Mesothelial cell of epicardium (in vitro differentiated cells): ENCODE results near the gene KHDRBS2. TPM values are rescaled to one million over a fixed set of nuclear protein-coding genes. Genes with fewer than 3 reads are reported as not detected.

Experiments used
- DNase-seq, 2 experiments: peaks; one replicate each; pipeline ENCODE4 v3.0.0; 2021; ENCODE audit warnings: low spot score in 2 of 2; ENCODE audit not compliant: unreplicated experiment in 2 of 2
- H3K27ac Mint-ChIP-seq: 2 replicates; pipeline ENCODE4 v1.8.0; 2021; ENCODE audit warnings: mixed read lengths
- H3K27me3 Mint-ChIP-seq: 2 replicates; pipeline ENCODE4 v1.8.0; 2021; ENCODE audit warnings: low read depth, mixed read lengths
- H3K36me3 Mint-ChIP-seq: 2 replicates; pipeline ENCODE4 v1.8.0; 2021; ENCODE audit warnings: mixed read lengths
- H3K4me1 Mint-ChIP-seq: 2 replicates; pipeline ENCODE4 v1.8.0; 2021; ENCODE audit warnings: mixed read lengths
- H3K4me3 Mint-ChIP-seq: 2 replicates; pipeline ENCODE4 v1.8.0; 2021; ENCODE audit warnings: mild to moderate bottlenecking, moderate library complexity, mixed read lengths
- H3K9me3 Mint-ChIP-seq: 2 replicates; pipeline ENCODE4 v1.8.0; 2021; ENCODE audit warnings: mixed read lengths
- CTCF ChIP-seq: fragments of 200-600 bp; sonication (generic); IDR thresholded peaks from one replicate; pipeline ENCODE4 v1.5.0; 2021; ENCODE audit warnings: antibody characterized with exemption; ENCODE audit not compliant: unreplicated experiment
- total RNA-seq: library from RNA; stranded (reverse); gene quantifications from 3 replicates; pipeline ENCODE4 v1.2.1, GENCODE V29; 2021

Gene KHDRBS2
- total RNA-seq, 1 donor from 2014 or later = 1.6 TPM

- no peaks in the 10 kb centered on the region for H3K9me3 Mint-ChIP-seq
- TF ChIP-seq CTCF = peak; percentile 75
- H3K36me3 Mint-ChIP-seq = no peaks in the 10 kb centered on the region
- H3K27ac Mint-ChIP-seq = no peak overlapping the region
- no peak overlapping the region for H3K4me3 Mint-ChIP-seq
- DNase-seq = no peak
- H3K4me1 Mint-ChIP-seq = no peaks in the 10 kb centered on the region
- no peaks in the 10 kb centered on the region for H3K27me3 Mint-ChIP-seq
Measured at GRCh38 chr6:62150048-62150663, 135.9 kb downstream of the KHDRBS2 start.

GRCh38 chr6:62146954-62147853 lies 138.8 kb downstream of the KHDRBS2 start:
- Mint-ChIP-seq H3K27me3 (no peaks in the 10 kb centered on the region), H3K27ac (no peak overlapping the region), H3K4me3 (no peak overlapping the region), H3K36me3 (no peaks in the 10 kb centered on the region), H3K4me1 (no peaks in the 10 kb centered on the region), H3K9me3 (no peaks in the 10 kb centered on the region)
- TF ChIP-seq CTCF = no peak
- DNase-seq = no peak

- H3K36me3 Mint-ChIP-seq = peaks cover 5% of the 10 kb centered on the region
Measured at GRCh38 chr6:62129127-62129526, 156.9 kb downstream of the KHDRBS2 start.

GRCh38 chr6:62119401-62119800 lies 166.6 kb downstream of the KHDRBS2 start:
- DNase-seq = no peak
- peaks cover 27% of the 10 kb centered on the region for H3K9me3 Mint-ChIP-seq
- no peak overlapping the region for H3K4me3 Mint-ChIP-seq
- H3K27ac Mint-ChIP-seq = no peak overlapping the region
- H3K4me1 Mint-ChIP-seq = no peaks in the 10 kb centered on the region
- no peak for TF ChIP-seq CTCF
- peaks cover 4% of the 10 kb centered on the region for H3K36me3 Mint-ChIP-seq
- no peaks in the 10 kb centered on the region for H3K27me3 Mint-ChIP-seq

More at GRCh38 chr6:62129127-62129526, 156.9 kb downstream of the KHDRBS2 start:
- Mint-ChIP-seq H3K4me3 (no peak overlapping the region), H3K4me1 (no peaks in the 10 kb centered on the region), H3K9me3 (peaks cover 14% of the 10 kb centered on the region), H3K27ac (no peak overlapping the region), H3K27me3 (no peaks in the 10 kb centered on the region)
- no peak for DNase-seq
- no peak for TF ChIP-seq CTCF

GRCh38 chr6:62103186-62103859 lies 182.7 kb downstream of the KHDRBS2 start:
- no peaks in the 10 kb centered on the region for H3K4me1 Mint-ChIP-seq
- DNase-seq = no peak
- H3K27ac Mint-ChIP-seq = no peak overlapping the region
- no peaks in the 10 kb centered on the region for H3K36me3 Mint-ChIP-seq
- H3K9me3 Mint-ChIP-seq = peaks cover 5% of the 10 kb centered on the region
- H3K27me3 Mint-ChIP-seq = no peaks in the 10 kb centered on the region
- H3K4me3 Mint-ChIP-seq = no peak overlapping the region
- no peak for TF ChIP-seq CTCF
